H1 (cell line): ENCODE data around the gene ZNF23. TPM values are rescaled to one million over a fixed set of nuclear protein-coding genes. Genes with fewer than 3 reads are reported as not detected.
A peak's percentile ranks its signal among the peaks of the same experiment; 100 is the strongest.

Source experiments
- BRCA1 ChIP-seq: IDR thresholded peaks from 2 replicates; pipeline ENCODE4 v1.6.1; 2012; ENCODE audit warnings: low read depth, low read length, improper control_type of control experiment
- KDM4A ChIP-seq: IDR thresholded peaks from one replicate; pipeline ENCODE4 v1.7.1; 2012; ENCODE audit warnings: low read depth, mild to moderate bottlenecking, moderate library complexity, low read length, inconsistent platforms; ENCODE audit not compliant: severe bottlenecking
- MAX ChIP-seq: IDR thresholded peaks from 2 replicates; pipeline ENCODE4 v1.6.1; 2012; ENCODE audit warnings: inconsistent platforms
- PHF8 ChIP-seq: fragments of 200-600 bp; sonication (generic); conservative IDR thresholded peaks from 2 replicates; pipeline ENCODE4 v1.7.1; 2012; ENCODE audit warnings: low read depth, mild to moderate bottlenecking, inconsistent platforms, low read length, moderate library complexity
- RAD21 ChIP-seq, 2 experiments: IDR thresholded peaks in 1 of 2; conservative IDR thresholded peaks in 1 of 2; 2 replicates each; pipeline ENCODE4 v1.6.1; 2011; ENCODE audit warnings: low read depth in 2 of 2, low read length in 2 of 2, improper control_type of control experiment in 1 of 2, inconsistent platforms in 1 of 2, mild to moderate bottlenecking in 1 of 2, moderate library complexity in 1 of 2
- SAP30 ChIP-seq: fragments of 300-600 bp; sonication (generic); IDR thresholded peaks from 2 replicates; pipeline ENCODE4 v1.7.1; 2012; ENCODE audit warnings: low read length, moderate library complexity, mild to moderate bottlenecking, inconsistent platforms; ENCODE audit not compliant: insufficient read depth, insufficient replicate concordance
- polyA plus RNA-seq, 7 experiments: library from polyadenylated mRNA; depleted of rRNA in 3 of 7; stranded (reverse) in 5 of 7; unstranded in 2 of 7; fragments of >200 nt in 5 of 7; fragments of 200-250 nt in 2 of 7; gene quantifications; 1 replicate in 5 of 7; 2 replicates in 1 of 7; 4 replicates in 1 of 7; pipeline versions ENCODE4 v1.2.1 to v1.2.3, GENCODE V29; 2011 to 2013; ENCODE audit warnings: missing spikeins in 2 of 7, mixed read lengths in 2 of 7
- total RNA-seq: library from RNA; stranded (reverse); fragmentation: NEBNext Ultra II Directional; extraction: Animal tissue kit (Norgen Biotek cat#: 25700); gene quantifications from 2 replicates; pipeline ENCODE4 v1.2.1, GENCODE V29; 2021
- TF ChIP-seq, protein P1 (sequence below): fragments of 300-600 bp; sonication (generic); IDR thresholded peaks from 2 replicates; pipeline ENCODE4 v1.7.1; 2012; ENCODE audit warnings: low read length, moderate library complexity, mild to moderate bottlenecking, inconsistent platforms; ENCODE audit not compliant: insufficient replicate concordance

ZNF23 gene
- total and polyA plus RNA-seq, 2 of the 8 experiments (the other 6 are each of a cell fraction or from before 2014, with no cell fraction given) = 2.4 to 10.2 TPM

DNA sequence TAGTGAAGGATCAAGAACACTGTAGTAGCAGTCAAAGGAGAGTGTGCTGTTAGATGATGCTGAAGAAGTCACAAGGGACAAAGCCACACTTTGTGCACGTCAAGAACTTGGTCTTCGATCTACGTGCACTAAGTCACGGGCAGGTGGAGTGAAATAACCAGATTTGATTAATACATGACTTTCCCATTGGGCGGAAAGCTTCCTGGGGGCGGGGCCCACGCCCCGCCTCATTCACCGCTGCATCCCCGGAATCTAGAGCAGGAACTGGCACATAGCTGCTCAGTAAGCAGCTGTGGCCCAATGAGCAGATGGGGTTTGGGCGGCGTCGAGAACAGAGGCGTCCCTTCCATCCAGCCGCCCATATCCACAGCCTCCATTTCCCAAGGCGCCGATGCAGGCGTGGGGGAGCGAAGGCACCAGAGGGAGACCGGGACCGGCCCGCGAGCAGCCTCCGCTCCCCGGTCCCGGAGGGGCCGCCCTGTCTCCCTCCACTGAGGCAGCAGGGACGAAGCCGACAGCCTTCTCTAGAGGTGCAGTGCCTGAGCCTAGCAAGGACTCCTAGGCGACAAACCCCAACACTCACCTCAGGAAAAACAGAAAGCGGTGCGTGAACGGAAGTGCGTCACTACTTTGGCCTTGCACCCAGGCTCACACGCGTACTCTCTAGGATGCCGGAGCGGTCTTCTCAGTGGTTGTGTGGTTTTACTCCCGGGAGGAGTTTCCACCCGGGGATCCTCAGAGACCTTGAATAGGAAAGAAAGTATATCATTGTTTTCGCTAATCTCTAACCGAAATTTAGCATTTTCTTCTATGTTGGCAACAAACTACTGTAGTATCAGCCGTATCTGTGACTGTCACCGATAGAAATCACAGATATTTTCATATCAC, 22.2 kb upstream of the ZNF23 start (continued):
- no peak for TF ChIP-seq SAP30
- TF ChIP-seq, protein P1, sequence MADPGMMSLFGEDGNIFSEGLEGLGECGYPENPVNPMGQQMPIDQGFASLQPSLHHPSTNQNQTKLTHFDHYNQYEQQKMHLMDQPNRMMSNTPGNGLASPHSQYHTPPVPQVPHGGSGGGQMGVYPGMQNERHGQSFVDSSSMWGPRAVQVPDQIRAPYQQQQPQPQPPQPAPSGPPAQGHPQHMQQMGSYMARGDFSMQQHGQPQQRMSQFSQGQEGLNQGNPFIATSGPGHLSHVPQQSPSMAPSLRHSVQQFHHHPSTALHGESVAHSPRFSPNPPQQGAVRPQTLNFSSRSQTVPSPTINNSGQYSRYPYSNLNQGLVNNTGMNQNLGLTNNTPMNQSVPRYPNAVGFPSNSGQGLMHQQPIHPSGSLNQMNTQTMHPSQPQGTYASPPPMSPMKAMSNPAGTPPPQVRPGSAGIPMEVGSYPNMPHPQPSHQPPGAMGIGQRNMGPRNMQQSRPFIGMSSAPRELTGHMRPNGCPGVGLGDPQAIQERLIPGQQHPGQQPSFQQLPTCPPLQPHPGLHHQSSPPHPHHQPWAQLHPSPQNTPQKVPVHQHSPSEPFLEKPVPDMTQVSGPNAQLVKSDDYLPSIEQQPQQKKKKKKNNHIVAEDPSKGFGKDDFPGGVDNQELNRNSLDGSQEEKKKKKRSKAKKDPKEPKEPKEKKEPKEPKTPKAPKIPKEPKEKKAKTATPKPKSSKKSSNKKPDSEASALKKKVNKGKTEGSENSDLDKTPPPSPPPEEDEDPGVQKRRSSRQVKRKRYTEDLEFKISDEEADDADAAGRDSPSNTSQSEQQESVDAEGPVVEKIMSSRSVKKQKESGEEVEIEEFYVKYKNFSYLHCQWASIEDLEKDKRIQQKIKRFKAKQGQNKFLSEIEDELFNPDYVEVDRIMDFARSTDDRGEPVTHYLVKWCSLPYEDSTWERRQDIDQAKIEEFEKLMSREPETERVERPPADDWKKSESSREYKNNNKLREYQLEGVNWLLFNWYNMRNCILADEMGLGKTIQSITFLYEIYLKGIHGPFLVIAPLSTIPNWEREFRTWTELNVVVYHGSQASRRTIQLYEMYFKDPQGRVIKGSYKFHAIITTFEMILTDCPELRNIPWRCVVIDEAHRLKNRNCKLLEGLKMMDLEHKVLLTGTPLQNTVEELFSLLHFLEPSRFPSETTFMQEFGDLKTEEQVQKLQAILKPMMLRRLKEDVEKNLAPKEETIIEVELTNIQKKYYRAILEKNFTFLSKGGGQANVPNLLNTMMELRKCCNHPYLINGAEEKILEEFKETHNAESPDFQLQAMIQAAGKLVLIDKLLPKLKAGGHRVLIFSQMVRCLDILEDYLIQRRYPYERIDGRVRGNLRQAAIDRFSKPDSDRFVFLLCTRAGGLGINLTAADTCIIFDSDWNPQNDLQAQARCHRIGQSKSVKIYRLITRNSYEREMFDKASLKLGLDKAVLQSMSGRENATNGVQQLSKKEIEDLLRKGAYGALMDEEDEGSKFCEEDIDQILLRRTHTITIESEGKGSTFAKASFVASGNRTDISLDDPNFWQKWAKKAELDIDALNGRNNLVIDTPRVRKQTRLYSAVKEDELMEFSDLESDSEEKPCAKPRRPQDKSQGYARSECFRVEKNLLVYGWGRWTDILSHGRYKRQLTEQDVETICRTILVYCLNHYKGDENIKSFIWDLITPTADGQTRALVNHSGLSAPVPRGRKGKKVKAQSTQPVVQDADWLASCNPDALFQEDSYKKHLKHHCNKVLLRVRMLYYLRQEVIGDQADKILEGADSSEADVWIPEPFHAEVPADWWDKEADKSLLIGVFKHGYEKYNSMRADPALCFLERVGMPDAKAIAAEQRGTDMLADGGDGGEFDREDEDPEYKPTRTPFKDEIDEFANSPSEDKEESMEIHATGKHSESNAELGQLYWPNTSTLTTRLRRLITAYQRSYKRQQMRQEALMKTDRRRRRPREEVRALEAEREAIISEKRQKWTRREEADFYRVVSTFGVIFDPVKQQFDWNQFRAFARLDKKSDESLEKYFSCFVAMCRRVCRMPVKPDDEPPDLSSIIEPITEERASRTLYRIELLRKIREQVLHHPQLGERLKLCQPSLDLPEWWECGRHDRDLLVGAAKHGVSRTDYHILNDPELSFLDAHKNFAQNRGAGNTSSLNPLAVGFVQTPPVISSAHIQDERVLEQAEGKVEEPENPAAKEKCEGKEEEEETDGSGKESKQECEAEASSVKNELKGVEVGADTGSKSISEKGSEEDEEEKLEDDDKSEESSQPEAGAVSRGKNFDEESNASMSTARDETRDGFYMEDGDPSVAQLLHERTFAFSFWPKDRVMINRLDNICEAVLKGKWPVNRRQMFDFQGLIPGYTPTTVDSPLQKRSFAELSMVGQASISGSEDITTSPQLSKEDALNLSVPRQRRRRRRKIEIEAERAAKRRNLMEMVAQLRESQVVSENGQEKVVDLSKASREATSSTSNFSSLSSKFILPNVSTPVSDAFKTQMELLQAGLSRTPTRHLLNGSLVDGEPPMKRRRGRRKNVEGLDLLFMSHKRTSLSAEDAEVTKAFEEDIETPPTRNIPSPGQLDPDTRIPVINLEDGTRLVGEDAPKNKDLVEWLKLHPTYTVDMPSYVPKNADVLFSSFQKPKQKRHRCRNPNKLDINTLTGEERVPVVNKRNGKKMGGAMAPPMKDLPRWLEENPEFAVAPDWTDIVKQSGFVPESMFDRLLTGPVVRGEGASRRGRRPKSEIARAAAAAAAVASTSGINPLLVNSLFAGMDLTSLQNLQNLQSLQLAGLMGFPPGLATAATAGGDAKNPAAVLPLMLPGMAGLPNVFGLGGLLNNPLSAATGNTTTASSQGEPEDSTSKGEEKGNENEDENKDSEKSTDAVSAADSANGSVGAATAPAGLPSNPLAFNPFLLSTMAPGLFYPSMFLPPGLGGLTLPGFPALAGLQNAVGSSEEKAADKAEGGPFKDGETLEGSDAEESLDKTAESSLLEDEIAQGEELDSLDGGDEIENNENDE = no peak
- TF ChIP-seq RAD21 (IDR thresholded peaks at IDR 0.05 in 1 of 2, conservative IDR thresholded peaks at IDR 0.05 in 1 of 2; ENCODE audit: low read depth in 2 of 2, low read length in 2 of 2) = no peak; a peak in 1 of 4 replicates
- no peak for TF ChIP-seq BRCA1
- TF ChIP-seq PHF8 = peak; percentile 98
- TF ChIP-seq MAX = peak; percentile 35; the same call in 1 of the 2 replicates
- peak; percentile 89 for TF ChIP-seq KDM4A
